ENCODE results near the gene WNT6.
A peak's percentile ranks its signal among the peaks of the same experiment; 100 is the strongest.

The WNT6 gene

GRCh38 chr2:218878926-218879761, 19.5 kb downstream of the WNT6 start:
- no peak for DNase-seq

- DNase-seq = no peak
Measured at GRCh38 chr2:218879776-218880101, 20.1 kb downstream of the WNT6 start.

GRCh38 chr2:218880102-218880858, 20.7 kb downstream of the WNT6 start, which contains the start of gene WNT10A:
Gene WNT10A (plus strand): TSS chr2:218880852. CDS start chr2:218880996, 144 bp downstream.
- DNase-seq = peak; percentile 95

- no peak for DNase-seq
Measured at GRCh38 chr2:218880859-218881594, 21.4 kb downstream of the WNT6 start.

- DNase-seq = no peak
Measured at GRCh38 chr2:218881744-218882460, 22.3 kb downstream of the WNT6 start.

GRCh38 chr2:218882461-218882816, 22.8 kb downstream of the WNT6 start:
- no peak for DNase-seq

- DNase-seq = no peak
Measured at GRCh38 chr2:218882866-218883366, 23.3 kb downstream of the WNT6 start.

GRCh38 chr2:218883491-218884490, 24.2 kb downstream of the WNT6 start:
- peak; percentile 70 for DNase-seq

- no peak for DNase-seq
Measured at GRCh38 chr2:218884519-218884918, 24.9 kb downstream of the WNT6 start.

- DNase-seq = no peak
Measured at GRCh38 chr2:218885981-218886947, 26.7 kb downstream of the WNT6 start.

GRCh38 chr2:218887079-218887478, 27.5 kb downstream of the WNT6 start:
- DNase-seq = no peak

GRCh38 chr2:218888341-218888740, 28.7 kb downstream of the WNT6 start:
- no peak for DNase-seq

GRCh38 chr2:218889937-218890336, 30.3 kb downstream of the WNT6 start:
- no peak for DNase-seq

- DNase-seq = no peak
Measured at GRCh38 chr2:218890369-218890768, 30.8 kb downstream of the WNT6 start.

- DNase-seq = no peak
Measured at GRCh38 chr2:218891275-218892135, 31.9 kb downstream of the WNT6 start.

- DNase-seq = peak; percentile 90
Measured at GRCh38 chr2:218892693-218893348, 33.2 kb downstream of the WNT6 start.

GRCh38 chr2:218893349-218894150, 33.9 kb downstream of the WNT6 start:
- DNase-seq = no peak

Data from CD4-positive, alpha-beta T cell treated with Interleukin-6 for 4 hours (primary cell).